AG08396 (cell line): Measurements from ENCODE around the gene CEACAM6.
"Not testable (repeated sequence)": the region's sequence is repeated elsewhere in the genome, so short reads cannot be mapped to it uniquely, and the experiment has no call there.

Experiments used
- DNase-seq: peaks from one replicate; pipeline ENCODE4 v3.0.0; 2012; ENCODE audit warnings: low spot score, mixed read lengths

Gene CEACAM6

DNA sequence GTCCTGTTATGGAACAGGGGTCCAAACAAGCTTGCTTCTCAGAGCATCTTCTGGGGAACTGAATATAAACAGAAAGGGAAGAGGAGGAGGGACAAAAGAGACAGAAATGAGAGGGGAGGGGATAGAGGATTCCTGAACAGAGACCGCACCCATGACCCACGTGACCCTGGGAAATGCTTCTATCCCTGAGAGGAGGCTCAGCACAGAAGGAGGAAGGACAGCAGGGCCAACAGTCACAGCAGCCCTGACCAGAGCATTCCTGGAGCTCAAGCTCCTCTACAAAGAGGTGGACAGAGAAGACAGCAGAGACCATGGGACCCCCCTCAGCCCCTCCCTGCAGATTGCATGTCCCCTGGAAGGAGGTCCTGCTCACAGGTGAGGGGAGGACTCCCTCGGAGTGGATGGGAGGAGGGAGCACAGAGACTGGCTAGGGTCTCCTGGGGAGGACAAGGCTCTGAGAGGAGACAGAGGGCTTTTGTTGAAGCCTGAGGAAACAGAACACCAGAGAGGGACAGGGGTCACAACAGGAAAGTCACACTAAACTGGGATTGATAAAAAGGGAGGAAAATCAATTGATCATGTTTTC, at the start of gene CEACAM6:
TSS of gene CEACAM6 (plus strand) at position 203 of the 586 bp plus-strand sequence. CDS start at position 312, 109 bp downstream.
- DNase-seq: no peak

DNA sequence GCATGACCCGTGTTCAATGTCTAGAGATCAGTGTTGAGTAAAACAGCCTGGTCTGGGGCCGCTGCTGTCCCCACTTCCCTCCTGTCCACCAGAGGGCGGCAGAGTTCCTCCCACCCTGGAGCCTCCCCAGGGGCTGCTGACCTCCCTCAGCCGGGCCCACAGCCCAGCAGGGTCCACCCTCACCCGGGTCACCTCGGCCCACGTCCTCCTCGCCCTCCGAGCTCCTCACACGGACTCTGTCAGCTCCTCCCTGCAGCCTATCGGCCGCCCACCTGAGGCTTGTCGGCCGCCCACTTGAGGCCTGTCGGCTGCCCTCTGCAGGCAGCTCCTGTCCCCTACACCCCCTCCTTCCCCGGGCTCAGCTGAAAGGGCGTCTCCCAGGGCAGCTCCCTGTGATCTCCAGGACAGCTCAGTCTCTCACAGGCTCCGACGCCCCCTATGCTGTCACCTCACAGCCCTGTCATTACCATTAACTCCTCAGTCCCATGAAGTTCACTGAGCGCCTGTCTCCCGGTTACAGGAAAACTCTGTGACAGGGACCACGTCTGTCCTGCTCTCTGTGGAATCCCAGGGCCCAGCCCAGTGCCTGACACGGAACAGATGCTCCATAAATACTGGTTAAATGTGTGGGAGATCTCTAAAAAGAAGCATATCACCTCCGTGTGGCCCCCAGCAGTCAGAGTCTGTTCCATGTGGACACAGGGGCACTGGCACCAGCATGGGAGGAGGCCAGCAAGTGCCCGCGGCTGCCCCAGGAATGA, 48.4 kb upstream of the CEACAM6 start:
- peak; percentile 58 for DNase-seq

DNA sequence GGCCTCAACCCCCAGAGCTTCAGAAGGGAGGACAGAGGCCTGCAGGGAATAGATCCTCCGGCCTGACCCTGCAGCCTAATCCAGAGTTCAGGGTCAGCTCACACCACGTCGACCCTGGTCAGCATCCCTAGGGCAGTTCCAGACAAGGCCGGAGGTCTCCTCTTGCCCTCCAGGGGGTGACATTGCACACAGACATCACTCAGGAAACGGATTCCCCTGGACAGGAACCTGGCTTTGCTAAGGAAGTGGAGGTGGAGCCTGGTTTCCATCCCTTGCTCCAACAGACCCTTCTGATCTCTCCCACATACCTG, 47.9 kb upstream of the CEACAM6 start:
- no peak for DNase-seq

DNA sequence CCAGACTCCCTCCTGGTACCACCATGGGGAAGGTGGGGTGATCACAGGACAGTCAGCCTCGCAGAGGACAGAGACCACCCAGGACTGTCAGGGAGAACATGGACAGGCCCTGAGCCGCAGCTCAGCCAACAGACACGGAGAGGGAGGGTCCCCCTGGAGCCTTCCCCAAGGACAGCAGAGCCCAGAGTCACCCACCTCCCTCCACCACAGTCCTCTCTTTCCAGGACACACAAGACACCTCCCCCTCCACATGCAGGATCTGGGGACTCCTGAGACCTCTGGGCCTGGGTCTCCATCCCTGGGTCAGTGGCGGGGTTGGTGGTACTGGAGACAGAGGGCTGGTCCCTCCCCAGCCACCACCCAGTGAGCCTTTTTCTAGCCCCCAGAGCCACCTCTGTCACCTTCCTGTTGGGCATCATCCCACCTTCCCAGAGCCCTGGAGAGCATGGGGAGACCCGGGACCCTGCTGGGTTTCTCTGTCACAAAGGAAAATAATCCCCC, 47.4 kb upstream of the CEACAM6 start:
- DNase-seq: no peak

DNA sequence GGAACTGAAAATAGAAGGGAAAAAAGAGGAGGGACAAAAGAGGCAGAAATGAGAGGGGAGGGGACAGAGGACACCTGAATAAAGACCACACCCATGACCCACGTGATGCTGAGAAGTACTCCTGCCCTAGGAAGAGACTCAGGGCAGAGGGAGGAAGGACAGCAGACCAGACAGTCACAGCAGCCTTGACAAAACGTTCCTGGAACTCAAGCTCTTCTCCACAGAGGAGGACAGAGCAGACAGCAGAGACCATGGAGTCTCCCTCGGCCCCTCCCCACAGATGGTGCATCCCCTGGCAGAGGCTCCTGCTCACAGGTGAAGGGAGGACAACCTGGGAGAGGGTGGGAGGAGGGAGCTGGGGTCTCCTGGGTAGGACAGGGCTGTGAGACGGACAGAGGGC, 46.8 kb upstream of the CEACAM6 start, which contains the start of gene CEACAM5:
TSS of gene CEACAM5 (plus strand) at position 146 of the 400 bp plus-strand sequence. CDS start at position 252, 106 bp downstream.
- no peak for DNase-seq

GRCh38 chr19:41709516-41709915, 45.8 kb upstream of the CEACAM6 start:
- DNase-seq: not testable (repeated sequence)

DNA sequence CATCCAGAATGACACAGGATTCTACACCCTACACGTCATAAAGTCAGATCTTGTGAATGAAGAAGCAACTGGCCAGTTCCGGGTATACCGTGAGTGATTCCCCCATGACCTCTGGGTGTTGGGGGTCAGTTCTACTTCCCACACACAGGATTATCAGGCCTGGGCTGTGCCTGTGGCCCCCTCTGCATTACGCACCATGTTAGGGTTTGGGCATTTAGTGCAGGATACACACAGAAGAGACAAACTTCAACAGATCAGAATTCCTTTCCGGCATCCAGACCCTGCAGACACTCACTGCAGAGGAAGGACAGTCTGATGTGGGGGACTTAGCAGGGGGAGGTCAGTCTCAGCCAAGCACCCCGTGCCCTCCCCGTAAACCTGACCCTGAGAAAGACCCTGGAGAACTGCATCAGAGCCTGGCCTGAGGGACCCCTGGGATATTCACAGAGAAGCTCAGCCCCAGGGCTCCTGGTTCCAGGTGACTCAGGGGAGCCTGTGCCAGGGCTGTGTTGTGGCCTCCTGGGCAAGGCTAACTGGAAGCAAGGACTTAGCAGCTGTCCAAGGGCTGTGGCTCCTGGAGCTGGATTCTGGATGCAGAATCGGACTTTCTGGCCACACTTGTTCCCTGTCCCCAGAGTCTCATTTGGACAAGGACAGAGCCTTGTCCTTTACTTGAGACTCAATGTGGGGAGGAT, 45.2 kb upstream of the CEACAM6 start:
- no peak for DNase-seq

DNA sequence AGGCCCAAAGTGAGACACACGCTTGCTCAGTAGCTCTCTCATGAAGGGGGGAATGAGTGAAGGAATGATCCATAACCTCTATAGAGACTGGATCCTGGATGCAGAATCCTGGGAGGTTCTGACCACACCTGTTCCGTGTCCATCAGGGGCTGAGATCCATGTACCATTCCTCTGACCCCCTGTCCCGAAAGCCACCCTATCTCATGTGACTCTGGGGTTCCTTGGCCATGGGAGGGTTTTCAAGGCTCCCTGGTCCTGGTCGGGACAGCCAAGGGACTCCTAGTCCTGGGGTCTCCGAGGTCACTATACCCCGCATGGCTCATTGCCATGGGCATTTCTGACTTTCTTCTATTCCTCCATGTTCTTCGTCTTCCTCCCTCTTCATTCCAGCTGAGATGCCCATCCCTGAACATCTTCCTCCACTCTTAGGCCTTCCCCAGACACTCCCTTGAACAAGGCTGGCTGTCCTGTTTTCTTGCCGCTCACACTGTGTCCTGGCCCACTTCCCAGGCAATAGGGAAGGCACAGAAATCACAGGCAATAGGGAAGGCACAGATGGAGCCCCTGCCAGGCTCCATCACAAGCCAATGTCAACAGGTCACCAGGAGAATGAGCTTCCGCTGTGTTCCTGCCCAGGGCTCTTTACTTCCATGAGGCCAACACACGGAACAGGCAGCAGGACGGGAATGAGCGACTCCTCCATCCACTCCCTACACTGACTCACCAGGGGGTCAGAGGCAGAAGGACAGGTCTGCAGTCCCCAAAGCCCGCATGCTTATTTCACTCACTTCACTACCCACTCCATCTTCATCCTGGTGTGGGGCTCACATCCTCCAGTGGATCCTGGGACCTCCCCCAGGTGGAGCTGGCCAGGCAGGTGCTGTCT, 43.7 kb upstream of the CEACAM6 start:
- DNase-seq: no peak

DNA sequence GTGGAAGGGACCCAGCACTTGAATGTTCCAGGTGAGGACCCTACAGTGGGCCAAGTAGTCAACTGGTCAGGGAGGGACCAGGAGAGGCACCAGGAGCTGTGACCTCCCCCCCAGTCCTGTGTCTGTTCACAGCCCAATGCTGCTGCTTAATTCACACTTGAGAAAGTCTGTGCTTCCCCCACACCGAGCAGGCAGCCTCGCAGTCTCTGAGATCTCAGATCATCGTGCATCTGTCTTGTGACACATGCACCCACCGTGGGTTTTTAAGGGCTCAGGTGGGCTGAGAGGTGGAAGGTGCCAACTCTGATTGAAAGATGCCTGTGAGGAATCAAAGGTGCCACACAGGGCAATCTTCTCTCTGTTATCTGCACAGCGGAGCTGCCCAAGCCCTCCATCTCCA, 40.7 kb upstream of the CEACAM6 start:
- no peak for DNase-seq

DNA sequence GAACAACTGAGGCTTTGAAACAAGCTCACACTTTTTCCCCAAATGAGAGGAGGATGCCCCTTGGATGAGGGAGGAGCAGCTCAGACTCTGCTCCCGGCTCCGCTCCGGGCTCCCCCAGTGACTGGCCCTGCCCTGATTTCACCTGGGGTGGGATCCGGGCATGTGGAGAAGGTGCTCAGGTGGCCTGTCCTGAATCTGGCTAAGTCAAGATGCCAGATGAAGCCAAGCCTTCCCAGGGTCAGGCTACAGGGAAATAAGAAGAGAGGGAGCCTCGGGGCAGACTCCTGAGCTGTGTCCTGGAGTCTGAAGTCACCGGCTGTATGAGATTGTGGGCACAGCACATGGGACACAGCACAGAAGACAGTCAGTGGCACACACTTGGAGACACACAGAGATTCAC, 36.6 kb upstream of the CEACAM6 start:
- DNase-seq: no peak

- no peak for DNase-seq
Observed at GRCh38 chr19:41720103-41720502, 35.2 kb upstream of the CEACAM6 start.

DNA sequence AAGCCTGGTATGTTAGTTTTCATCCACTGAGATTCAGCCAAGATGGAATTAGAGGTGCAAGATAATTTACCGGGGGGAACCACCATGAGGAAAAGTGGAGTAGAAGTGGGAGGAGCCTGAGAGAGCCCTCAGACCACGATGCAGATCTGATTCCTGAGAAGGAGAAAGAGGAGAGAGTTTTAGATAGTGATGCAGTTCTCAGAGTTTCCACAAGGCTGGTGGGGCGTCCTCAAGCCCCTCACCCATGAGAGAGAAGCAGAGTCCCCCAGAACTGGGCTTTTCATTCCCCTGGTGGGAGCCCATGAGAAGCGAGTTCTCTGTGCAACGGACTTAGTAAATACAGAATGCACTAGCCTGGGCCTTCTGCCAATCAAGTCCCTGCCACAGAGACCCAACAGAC, 28.8 kb upstream of the CEACAM6 start:
- DNase-seq: no peak

DNA sequence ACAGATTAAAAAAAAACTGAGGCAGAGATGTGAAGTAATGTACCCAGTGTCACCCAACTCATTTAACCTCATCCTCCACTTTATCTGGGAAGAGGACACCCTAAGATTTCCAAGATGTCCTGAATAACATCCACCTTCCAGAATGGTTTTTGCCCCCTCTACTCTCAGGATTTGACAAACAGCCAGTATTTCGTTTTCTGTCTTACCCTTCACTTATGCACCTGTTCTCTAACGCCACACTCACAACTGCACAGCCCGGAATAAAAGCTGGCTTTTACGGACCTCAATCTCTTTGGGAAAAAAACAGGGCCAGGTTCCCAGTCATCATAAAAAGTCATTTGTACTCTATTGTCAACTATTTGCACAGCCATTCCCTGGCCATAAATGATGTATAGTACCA, 21.2 kb upstream of the CEACAM6 start:
- no peak for DNase-seq

DNA sequence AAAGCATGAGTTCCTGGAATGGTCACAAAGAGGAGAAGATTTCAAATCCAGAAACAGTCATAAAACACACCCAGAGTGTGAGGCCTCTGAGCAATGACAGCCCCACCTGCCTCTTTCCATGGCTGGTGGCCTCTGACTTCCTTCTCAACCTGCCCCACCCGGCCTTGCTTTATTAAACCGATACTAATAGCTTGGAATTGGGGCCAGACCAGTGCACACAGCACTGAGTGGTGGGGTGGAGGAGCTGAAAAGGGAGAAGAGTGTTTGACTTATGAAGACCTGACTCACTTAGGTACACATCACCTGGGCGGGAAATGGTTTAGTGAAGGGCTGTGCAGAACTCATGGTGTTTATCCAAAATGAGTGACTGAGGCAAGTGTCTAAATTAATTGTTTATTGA, 20.7 kb upstream of the CEACAM6 start:
- DNase-seq: no peak

- no peak for DNase-seq
Observed at GRCh38 chr19:41735071-41735600, 20.2 kb upstream of the CEACAM6 start.

DNA sequence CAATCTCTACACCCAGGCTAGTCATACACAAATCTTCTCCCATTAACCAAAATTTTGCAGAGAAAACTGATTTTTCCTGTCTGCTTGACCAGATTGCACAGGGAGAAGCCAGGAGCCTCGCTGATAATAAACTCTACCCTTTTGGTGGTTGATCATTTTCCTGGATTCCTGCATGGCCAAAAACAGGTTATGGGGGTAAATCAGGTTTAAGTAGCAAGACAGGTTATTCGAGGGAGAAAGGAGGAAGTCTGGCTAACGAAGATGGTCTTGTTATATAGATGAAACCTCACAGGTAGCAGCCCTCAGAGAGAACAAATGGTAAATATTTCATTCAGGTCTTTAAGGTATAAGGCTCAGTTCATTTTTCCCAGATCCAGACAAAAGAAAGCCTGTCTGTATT, 16.0 kb upstream of the CEACAM6 start:
- DNase-seq: no peak

GRCh38 chr19:41740415-41741243, 14.7 kb upstream of the CEACAM6 start:
- no peak for DNase-seq

DNA sequence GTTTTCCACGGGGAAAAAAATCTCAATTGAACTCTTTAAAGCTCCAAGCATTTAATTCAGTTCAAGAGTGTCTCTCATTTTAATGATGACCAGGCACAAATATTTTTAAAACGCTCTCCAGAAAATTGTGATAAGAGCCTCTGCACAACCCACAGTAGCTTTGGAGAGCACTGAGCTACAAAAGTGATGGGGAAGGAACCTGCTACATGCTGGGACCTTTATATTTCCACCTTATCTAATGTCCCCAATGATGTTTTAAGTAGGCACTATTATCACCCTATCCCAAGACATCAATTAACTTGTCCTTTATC, 14.1 kb upstream of the CEACAM6 start:
- no peak for DNase-seq

- DNase-seq: no peak
Observed at GRCh38 chr19:41744850-41745249, 10.5 kb upstream of the CEACAM6 start.

DNA sequence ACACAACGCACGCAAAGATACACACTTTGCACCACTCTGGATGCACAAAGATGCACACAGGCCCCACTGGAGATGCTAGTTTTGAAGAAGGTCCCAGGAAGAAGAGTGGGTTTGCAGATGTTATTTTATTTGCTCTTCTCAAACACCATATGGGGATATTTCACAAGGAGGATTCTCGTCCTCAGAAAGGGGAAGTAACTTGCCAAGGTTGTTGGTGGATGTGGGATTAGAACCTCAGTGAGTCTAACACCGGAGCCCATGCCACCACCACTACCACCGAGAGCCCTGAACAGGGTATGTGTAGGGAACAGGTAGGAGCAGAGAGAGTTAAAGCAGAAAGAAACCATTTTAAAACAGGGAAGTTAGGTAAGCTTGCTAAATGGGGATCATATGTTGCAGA, 9.6 kb upstream of the CEACAM6 start:
- no peak for DNase-seq

- peak; percentile 46 for DNase-seq
Observed at GRCh38 chr19:41746593-41747227, 8.6 kb upstream of the CEACAM6 start.
